Measurements from ENCODE around the gene KEAP1.
"Not testable (repeated sequence)": the region's sequence is repeated elsewhere in the genome, so short reads cannot be mapped to it uniquely, and the experiment has no call there.

Gene KEAP1

DNA sequence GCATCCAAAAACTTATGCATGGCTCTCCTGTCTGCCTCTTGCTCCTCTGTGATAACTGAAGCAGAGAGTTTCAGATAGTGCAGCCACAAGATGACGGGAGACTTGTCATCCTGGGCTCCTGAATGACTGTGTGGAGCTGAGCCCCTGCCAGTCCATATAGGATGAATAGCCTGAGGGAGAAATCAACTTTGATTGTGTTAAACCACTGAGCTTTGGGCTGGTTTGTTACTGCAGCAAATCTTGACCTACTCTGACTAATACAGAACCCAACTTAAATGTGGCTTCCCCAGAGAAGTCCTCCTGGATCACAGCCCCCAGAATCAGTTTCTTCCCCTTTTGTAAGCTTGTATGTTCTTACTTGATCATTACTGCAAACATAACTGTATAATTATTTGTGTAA is 29.3 kb upstream of the KEAP1 start:
- H3K36me3 ChIP-seq: no peaks in the 10 kb centered on the region
- TF ChIP-seq, protein P1, sequence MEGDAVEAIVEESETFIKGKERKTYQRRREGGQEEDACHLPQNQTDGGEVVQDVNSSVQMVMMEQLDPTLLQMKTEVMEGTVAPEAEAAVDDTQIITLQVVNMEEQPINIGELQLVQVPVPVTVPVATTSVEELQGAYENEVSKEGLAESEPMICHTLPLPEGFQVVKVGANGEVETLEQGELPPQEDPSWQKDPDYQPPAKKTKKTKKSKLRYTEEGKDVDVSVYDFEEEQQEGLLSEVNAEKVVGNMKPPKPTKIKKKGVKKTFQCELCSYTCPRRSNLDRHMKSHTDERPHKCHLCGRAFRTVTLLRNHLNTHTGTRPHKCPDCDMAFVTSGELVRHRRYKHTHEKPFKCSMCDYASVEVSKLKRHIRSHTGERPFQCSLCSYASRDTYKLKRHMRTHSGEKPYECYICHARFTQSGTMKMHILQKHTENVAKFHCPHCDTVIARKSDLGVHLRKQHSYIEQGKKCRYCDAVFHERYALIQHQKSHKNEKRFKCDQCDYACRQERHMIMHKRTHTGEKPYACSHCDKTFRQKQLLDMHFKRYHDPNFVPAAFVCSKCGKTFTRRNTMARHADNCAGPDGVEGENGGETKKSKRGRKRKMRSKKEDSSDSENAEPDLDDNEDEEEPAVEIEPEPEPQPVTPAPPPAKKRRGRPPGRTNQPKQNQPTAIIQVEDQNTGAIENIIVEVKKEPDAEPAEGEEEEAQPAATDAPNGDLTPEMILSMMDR (IDR thresholded peaks at IDR 0.05; ENCODE audit: low read depth, low read length): no peak
- H3K9me3 ChIP-seq: no peaks in the 10 kb centered on the region
- peaks cover 18% of the 10 kb centered on the region for H3K27me3 ChIP-seq
- no peak for DNase-seq
- H3K4me1 ChIP-seq: no peaks in the 10 kb centered on the region
- H3K4me3 ChIP-seq (ENCODE audit: low read depth, low read length): no peak overlapping the region

DNA sequence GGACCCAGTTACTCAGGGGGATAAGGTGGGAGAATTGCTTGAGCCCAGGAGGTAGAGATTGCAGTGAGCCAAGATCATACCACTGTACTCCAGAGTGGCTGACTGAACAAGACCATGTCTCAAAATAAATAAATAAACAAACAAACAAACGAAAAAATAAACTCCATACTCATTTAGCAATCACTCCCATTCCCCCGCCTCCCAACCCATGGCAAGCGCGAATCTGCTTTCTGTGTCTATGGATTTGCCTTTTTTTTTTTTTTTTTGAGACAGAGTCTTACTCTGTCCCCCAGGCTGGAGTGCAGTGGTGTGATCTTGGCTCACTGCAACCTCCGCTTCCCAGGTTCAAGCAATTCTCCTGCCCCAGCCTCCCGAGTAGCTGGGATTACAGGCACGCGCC is 23.7 kb upstream of the KEAP1 start:
- not testable (repeated sequence) for H3K4me1 ChIP-seq; DNase-seq; H3K27me3 ChIP-seq; H3K9me3 ChIP-seq; H3K4me3 ChIP-seq (ENCODE audit: low read depth, low read length); H3K36me3 ChIP-seq

DNA sequence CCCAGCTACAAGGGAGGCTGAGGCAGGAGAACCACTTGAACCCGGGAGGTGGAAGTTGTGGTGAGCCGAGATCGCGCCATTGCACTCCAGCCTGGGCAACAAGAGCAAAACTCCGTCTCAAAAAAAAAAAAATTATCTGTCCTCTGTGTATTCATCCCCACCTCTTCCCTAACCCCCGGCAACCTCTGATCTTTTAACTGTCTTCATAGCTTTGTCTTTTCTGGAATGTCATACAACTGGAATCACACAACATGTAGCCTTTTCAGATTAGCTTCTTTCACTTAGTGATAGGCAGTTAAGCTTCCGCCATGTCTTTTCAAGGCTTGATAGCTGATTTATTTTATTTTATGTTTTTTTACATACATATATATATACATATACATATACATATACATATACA is 22.5 kb upstream of the KEAP1 start:
- Histone ChIP-seq H3K36me3 (no peaks in the 10 kb centered on the region), H3K4me3 (ENCODE audit: low read depth, low read length) (no peak overlapping the region)

DNA sequence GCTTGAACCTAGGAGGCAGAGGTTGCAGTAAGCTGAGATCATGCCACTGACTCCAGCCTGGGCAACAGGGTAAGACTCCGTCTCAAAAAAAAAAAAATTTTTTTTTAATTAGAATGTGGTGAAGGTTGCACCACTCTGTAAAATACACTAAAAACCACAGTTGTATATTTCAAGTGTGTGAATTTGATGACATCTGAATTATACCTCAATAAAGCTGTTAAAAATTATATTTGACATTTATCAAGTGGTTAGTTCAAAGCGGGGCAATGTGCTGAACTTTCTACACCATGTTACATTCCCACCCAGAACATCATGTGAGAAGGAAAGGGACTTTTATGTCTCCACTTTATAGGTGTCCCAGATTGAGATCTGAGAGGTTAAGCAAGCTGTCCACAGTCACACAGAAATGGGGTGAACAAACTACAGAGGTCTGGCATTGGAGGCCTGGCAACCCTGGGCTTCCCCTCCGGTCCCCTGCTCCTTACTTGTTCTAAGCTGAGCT is 20.0 kb upstream of the KEAP1 start:
- TF ChIP-seq, protein P1 (IDR thresholded peaks at IDR 0.05; ENCODE audit: low read depth, low read length): no peak
- H3K4me3 ChIP-seq (ENCODE audit: low read depth, low read length): no peak overlapping the region
- no peaks in the 10 kb centered on the region for H3K4me1 ChIP-seq
- no peak for DNase-seq
- H3K36me3 ChIP-seq: no peaks in the 10 kb centered on the region
- H3K9me3 ChIP-seq: no peaks in the 10 kb centered on the region
- peaks cover 33% of the 10 kb centered on the region for H3K27me3 ChIP-seq

More for the DNA sequence above, 22.5 kb upstream of the KEAP1 start:
- Histone ChIP-seq H3K4me1 (no peaks in the 10 kb centered on the region), H3K9me3 (no peaks in the 10 kb centered on the region), H3K27me3 (peaks cover 9% of the 10 kb centered on the region)
- TF ChIP-seq, protein P1 (IDR thresholded peaks at IDR 0.05; ENCODE audit: low read depth, low read length): no peak
- DNase-seq: no peak

DNA sequence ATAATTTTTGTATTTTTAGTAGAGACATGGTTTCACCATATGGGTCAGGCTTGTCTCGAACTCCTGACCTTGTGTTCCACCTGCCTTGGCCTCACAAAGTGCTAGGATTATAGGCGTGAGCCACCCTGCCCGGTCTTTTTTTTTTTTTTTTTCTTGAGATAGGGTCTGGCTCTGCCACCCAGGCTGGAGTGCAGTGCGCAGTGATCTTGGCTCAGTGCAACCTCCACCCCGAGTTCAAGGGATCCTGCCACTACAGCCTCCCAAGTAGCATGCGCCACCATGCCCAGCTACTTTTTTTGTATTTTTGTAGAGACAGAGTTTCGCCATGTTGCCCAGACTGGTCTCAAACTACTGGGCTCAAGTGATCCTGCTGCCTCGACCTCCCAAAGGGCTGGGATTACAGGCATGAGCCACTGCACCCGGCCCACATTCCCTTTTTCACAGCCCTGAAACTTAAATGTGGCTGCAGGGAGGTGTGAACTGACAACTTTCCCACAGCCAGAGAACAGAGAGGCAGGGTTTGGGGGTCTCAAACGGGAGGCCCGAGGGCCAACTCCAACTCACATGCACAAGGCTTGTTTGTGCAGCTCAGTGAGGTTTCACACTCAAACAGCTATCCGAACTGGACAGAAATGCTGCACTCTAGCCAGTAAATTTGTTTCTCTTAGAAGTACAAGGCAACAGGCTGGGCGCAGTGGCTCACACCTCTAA is 18.5 kb upstream of the KEAP1 start:
- Histone ChIP-seq H3K4me1 (no peaks in the 10 kb centered on the region), H3K9me3 (no peaks in the 10 kb centered on the region), H3K36me3 (no peaks in the 10 kb centered on the region), H3K4me3 (ENCODE audit: low read depth, low read length) (no peak overlapping the region), H3K27me3 (peaks cover 49% of the 10 kb centered on the region)
- no peak for DNase-seq
- TF ChIP-seq, protein P1 (IDR thresholded peaks at IDR 0.05; ENCODE audit: low read depth, low read length): no peak

DNA sequence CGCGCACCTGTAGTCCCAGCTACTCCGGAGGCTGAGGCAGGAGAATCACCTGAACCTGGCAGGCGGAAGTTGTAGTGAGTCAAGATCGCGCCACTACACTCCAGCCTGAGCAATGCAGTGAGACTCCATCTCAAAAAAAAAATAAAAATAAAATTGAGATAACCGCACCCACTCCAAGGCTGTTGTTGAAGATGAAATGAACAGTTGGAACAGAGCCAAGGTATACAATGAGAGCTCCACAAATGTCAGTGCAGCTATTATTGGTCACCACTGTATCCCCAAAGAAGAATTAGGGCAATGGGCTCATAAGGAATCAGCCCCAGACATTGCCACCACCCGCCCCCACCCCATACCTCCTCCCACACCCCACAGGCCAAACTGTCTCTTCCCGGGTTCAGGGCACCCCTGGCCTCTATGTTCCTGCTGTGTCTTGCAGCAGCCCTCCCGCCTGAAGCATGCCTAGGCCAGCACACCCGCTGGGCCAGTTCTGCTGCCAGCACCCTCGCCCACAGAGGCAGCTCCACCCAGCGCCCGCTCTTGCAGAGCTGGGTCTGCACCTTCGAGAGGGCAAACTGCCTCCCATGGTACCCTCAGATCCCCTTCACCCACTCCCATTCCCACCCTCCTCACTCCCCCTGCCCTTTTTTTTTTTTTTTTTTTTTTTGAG is 17.6 kb upstream of the KEAP1 start:
- H3K9me3 ChIP-seq: no peaks in the 10 kb centered on the region
- no peak overlapping the region for H3K4me3 ChIP-seq (ENCODE audit: low read depth, low read length)
- peaks cover 53% of the 10 kb centered on the region for H3K27me3 ChIP-seq
- TF ChIP-seq, protein P1 (IDR thresholded peaks at IDR 0.05; ENCODE audit: low read depth, low read length): no peak
- H3K36me3 ChIP-seq: no peaks in the 10 kb centered on the region
- no peaks in the 10 kb centered on the region for H3K4me1 ChIP-seq
- no peak for DNase-seq
